ENCODE data around the gene SSMEM1.
"Not testable (repeated sequence)": the region's sequence is repeated elsewhere in the genome, so short reads cannot be mapped to it uniquely, and the experiment has no call there.

Gene SSMEM1

GRCh38 chr7:130246491-130246890, 38.8 kb downstream of the SSMEM1 start:
- DNase-seq (ENCODE audit: low spot score), result not testable (repeated sequence)

DNA sequence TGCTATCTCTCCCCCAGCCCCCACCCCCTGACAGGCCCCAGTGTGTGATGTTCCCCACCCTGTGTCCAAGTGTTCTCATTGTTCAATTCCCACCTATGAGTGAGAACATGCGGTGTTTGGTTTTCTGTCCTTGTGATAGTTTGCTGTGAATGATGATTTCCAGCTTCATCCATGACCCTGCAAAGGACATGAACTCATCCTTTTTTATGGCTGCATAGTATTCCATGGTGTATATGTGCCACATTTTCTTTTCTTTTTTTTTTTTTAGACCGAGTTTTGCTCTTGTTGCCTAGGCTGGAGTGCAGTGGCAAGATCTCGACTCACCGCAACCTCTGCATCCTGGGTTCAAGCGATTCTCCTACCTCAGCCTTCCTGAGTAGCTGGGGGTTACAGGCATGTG, 41.2 kb downstream of the SSMEM1 start:
- DNase-seq (ENCODE audit: low spot score), result not testable (repeated sequence)

DNA sequence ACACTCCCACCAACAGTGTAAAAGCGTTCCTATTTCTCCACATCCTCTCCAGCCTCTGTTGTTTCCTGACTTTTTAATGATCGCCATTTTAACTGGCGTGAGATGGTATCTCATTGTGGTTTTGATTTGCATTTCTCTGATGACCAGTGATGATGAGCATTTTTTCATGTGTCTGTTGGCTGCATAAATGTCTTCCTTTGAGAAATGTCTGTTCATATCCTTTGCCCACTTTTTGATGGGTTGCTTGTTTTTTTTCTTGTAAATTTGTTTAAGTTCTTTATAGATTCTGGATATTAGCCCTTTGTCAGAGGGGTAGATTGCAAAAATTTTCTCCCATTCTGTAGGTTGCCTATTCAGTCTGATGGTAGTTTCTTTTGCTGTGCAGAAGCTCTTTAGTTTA, 42.0 kb downstream of the SSMEM1 start:
- DNase-seq (ENCODE audit: low spot score), result not testable (repeated sequence)

DNA sequence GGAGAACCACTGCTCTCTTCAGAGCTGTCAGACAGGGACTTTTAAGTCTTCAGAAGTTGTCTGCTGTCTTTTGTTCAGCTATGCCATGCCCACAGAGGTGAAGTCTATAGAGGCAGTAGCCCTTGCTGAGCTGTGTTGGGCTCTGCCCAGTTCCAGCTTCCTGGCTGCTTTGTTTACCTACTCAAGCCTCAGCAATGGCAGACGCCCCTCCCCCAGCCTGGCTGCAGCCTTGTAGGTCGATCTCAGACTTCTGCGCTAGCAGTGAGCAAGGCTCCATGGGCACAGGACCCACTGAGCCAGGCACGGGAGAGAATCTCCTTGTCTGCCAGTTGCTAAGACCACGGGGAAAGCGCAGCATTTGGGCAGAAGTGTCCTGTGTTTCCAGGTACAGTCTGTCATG, 46.9 kb downstream of the SSMEM1 start:
- no peak for DNase-seq (ENCODE audit: low spot score)

GRCh38 chr7:130256704-130257103, 49.0 kb downstream of the SSMEM1 start:
- no peak for DNase-seq (ENCODE audit: low spot score)

GRCh38 chr7:130258494-130259078, 50.9 kb downstream of the SSMEM1 start:
- no peak for DNase-seq (ENCODE audit: low spot score)

GRCh38 chr7:130262448-130262847, 54.8 kb downstream of the SSMEM1 start:
- no peak for DNase-seq (ENCODE audit: low spot score)

DNA sequence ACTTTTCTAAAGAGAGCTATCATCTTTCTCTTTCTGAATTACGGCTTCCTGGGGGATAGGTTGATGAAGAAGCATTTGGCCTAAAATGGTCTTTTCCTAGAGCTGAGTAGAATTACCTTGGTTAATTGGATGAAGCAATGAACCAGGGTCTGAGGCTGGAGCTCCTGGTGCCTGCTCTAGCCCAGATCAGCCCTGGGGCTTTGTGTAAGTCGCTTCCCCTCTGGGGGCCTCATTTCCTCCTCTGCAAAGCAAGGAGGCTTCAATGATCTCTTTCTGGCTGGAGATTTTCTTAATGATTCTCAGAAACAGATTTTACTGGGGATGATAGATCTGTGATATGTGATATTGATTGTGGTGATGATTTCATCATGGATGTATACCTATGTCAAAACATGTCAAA, 55.5 kb downstream of the SSMEM1 start:
- DNase-seq (ENCODE audit: low spot score), result no peak

Data from activated CD4-positive, alpha-beta T cell treated with anti-CD3 and anti-CD28 coated beads, Interleukin-2, Interleukin-4, amounts not matched to agents 100 ng/mL and 50 ng/mL, durations not matched to agents 16 hours and 8 hours (primary cell).